ENCODE results near the gene OR2AG1. TPM values are rescaled to one million over a fixed set of nuclear protein-coding genes. Genes with fewer than 3 reads are reported as not detected.

Gene OR2AG1
- total RNA-seq, 2 experiments from 2014 or later: not detected

GRCh38 chr11:6818967-6819366 lies 36.1 kb downstream of the OR2AG1 start:
- Mint-ChIP-seq H3K36me3 (ENCODE audit: low read depth) (no peaks in the 10 kb centered on the region), H3K4me3 (no peak overlapping the region), H3K27me3 (peaks cover 7% of the 10 kb centered on the region), H3K4me1 (ENCODE audit: low read depth) (no peaks in the 10 kb centered on the region), H3K9me3 (no peaks in the 10 kb centered on the region), H3K27ac (no peak overlapping the region)
- ChIA-PET POLR2A (no interaction called here), CTCF (interaction anchor here (0.6 kb wide), 1 partner anchor 45 kb away, joined by 3 read pairs; no protein-coding TSS in a partner anchor)
- no peak for TF ChIP-seq CTCF (IDR thresholded peaks at IDR 0.05)
- ATAC-seq (no peak), DNase-seq (no peak)
- intact Hi-C loops (cut with micrococcal nuclease): no loop called here

DNA sequence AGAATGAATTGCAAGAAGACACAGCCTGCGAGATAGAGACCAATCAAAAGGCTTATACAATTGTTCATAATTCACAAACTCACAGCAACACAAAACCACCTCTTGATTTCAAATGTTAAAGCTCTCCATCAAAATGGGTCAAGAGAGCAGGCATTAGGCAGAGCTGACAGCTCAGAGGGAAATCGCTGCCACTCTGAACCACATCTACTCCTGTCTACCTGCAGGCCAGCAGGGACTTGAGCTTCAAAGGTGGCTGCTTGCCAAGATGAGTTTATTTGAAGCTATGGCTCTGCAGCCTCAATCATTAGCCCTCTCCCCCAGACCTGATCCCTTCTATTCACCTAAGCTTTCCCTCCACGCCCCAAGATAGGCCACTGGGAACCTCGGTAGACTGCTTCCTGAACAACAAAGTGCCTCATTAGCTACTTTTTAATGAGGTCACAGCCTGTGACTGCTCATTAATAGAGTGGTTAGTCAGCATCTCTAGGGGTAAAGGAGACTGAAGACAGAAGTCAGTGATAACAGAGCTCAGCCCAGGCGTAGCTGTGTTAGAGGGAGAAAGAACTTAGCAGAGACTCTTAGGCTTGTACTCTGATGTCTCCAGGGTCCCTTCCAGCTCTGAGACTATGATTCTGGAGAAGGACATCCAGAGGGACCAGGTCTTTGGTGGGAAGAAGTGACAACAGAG lies 41.5 kb downstream of the OR2AG1 start:
- no peak overlapping the region for H3K4me3 Mint-ChIP-seq
- H3K36me3 Mint-ChIP-seq (ENCODE audit: low read depth): no peaks in the 10 kb centered on the region
- no peak for TF ChIP-seq CTCF (IDR thresholded peaks at IDR 0.05)
- H3K9me3 Mint-ChIP-seq: no peaks in the 10 kb centered on the region
- no peak overlapping the region for H3K27ac Mint-ChIP-seq
- CTCF ChIA-PET: interaction anchor here (0.9 to 3.9 kb wide), 5 partner anchors 12 to 618 kb away, joined by 3 to 19 read pairs (median 5); partner anchors contain the start of gene OR10A2
- H3K27me3 Mint-ChIP-seq: peaks cover 7% of the 10 kb centered on the region
- no peak for ATAC-seq
- POLR2A ChIA-PET: interaction anchor here (1.5 kb wide), 1 partner anchor 10 kb away, joined by 4 read pairs; no protein-coding TSS in a partner anchor
- no peaks in the 10 kb centered on the region for H3K4me1 Mint-ChIP-seq (ENCODE audit: low read depth)
- no peak for DNase-seq
- intact Hi-C loops (cut with micrococcal nuclease): no loop called here

- intact Hi-C loops (cut with micrococcal nuclease): no loop called here
- Mint-ChIP-seq H3K27me3 (peaks cover 6% of the 10 kb centered on the region), H3K9me3 (no peaks in the 10 kb centered on the region), H3K4me1 (ENCODE audit: low read depth) (no peaks in the 10 kb centered on the region), H3K4me3 (no peak overlapping the region), H3K27ac (no peak overlapping the region), H3K36me3 (ENCODE audit: low read depth) (no peaks in the 10 kb centered on the region)
- ChIA-PET POLR2A (interaction anchor here (1.5 kb wide), 1 partner anchor 9 kb away, joined by 4 read pairs; no protein-coding TSS in a partner anchor), CTCF (interaction anchor here (0.9 to 3.9 kb wide), 5 partner anchors 13 to 617 kb away, joined by 3 to 19 read pairs (median 5); partner anchors contain the start of gene OR10A2)
- DNase-seq (no peak), ATAC-seq (no peak)
- no peak for TF ChIP-seq CTCF (IDR thresholded peaks at IDR 0.05)
Observed at GRCh38 chr11:6825231-6825744, 42.5 kb downstream of the OR2AG1 start.

GRCh38 chr11:6828103-6828502 lies 45.3 kb downstream of the OR2AG1 start:
- POLR2A ChIA-PET: no interaction called here
- peaks cover 2% of the 10 kb centered on the region for H3K27me3 Mint-ChIP-seq
- intact Hi-C loops (cut with micrococcal nuclease): no loop called here
- H3K4me1 Mint-ChIP-seq (ENCODE audit: low read depth): no peaks in the 10 kb centered on the region
- no peak for ATAC-seq
- no peaks in the 10 kb centered on the region for H3K36me3 Mint-ChIP-seq (ENCODE audit: low read depth)
- no peak overlapping the region for H3K27ac Mint-ChIP-seq
- H3K4me3 Mint-ChIP-seq: no peak overlapping the region
- H3K9me3 Mint-ChIP-seq: no peaks in the 10 kb centered on the region
- CTCF ChIA-PET: no interaction called here
- no peak for TF ChIP-seq CTCF (IDR thresholded peaks at IDR 0.05)
- no peak for DNase-seq

- no peak for ATAC-seq
- intact Hi-C loops (cut with micrococcal nuclease): no loop called here
- TF ChIP-seq CTCF (IDR thresholded peaks at IDR 0.05): no peak
- Mint-ChIP-seq H3K36me3 (ENCODE audit: low read depth) (no peaks in the 10 kb centered on the region), H3K4me3 (no peak overlapping the region), H3K9me3 (no peaks in the 10 kb centered on the region), H3K27me3 (peaks cover 2% of the 10 kb centered on the region), H3K4me1 (ENCODE audit: low read depth) (no peaks in the 10 kb centered on the region), H3K27ac (no peak overlapping the region)
- POLR2A ChIA-PET: interaction anchor here (1.4 kb wide), 1 partner anchor 9 kb away, joined by 4 read pairs; no protein-coding TSS in a partner anchor
- CTCF ChIA-PET: interaction anchor here (2.4 kb wide), 1 partner anchor 21 kb away, joined by 11 read pairs; no protein-coding TSS in a partner anchor
- DNase-seq: no peak
Observed at GRCh38 chr11:6833356-6833755, 50.5 kb downstream of the OR2AG1 start.
